HG03469 (cell line): ENCODE measurements around the gene KRT8.

Experiments used
- ATAC-seq: cut with Tn5 transposase; IDR thresholded peaks from one replicate; pipeline ENCODE4 v1.9.1; 2021; ENCODE audit warnings: mild to moderate bottlenecking, moderate library complexity, moderate number of reproducible peaks; ENCODE audit not compliant: unreplicated experiment

Gene KRT8

GRCh38 chr12:52849511-52849910 lies 55.4 kb downstream of the KRT8 start:
- no peak for ATAC-seq

- ATAC-seq: no peak
Observed at GRCh38 chr12:52848661-52849255, 56.1 kb downstream of the KRT8 start, which contains the start of gene KRT78. Gene KRT78 (minus strand): TSS chr12:52848994. CDS start chr12:52848930, 64 bp downstream.

GRCh38 chr12:52847335-52848102 lies 57.4 kb downstream of the KRT8 start:
- no peak for ATAC-seq
